ENCODE measurements around the gene LAMTOR3.
"Not testable (repeated sequence)": the region's sequence is repeated elsewhere in the genome, so short reads cannot be mapped to it uniquely, and the experiment has no call there.

LAMTOR3 gene

DNA sequence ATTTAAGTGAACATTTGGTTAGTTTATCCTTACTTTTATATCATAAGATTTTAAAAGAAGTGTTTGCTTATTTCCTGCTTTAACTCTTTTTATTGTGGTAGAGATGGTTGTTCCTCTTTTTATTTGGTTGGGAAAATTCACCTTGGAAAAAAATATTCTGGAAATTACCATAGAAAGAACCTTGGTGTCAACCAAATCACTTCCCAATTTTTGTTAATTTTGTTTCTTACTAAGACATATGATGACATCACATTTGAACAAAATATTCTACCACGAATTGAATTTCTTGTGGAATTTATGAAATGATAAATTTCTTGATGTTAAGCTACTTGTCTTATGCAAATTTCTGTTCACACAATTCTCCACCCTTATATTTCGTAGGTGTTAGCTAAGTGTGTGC, 33.7 kb downstream of the LAMTOR3 start:
- no peak for DNase-seq

DNA sequence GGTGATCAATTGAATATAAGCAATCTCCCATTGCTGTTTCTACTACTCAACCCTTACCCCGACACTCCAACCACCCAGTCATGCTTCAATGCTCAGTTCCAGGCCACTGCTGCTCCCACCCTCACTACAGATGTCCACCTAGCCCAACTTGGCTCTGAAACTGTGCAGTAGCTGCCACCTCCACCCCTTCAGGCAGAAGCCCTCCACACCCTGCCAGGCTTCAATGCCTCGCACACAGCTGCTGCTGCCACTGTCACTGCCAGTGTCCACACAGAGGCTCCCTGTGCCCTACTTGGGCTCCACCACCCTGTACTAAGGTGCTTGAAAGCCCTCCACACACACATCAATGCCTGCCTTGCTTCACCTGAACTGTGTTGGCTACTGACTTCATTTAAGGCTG, 34.6 kb downstream of the LAMTOR3 start:
- DNase-seq, result no peak

DNA sequence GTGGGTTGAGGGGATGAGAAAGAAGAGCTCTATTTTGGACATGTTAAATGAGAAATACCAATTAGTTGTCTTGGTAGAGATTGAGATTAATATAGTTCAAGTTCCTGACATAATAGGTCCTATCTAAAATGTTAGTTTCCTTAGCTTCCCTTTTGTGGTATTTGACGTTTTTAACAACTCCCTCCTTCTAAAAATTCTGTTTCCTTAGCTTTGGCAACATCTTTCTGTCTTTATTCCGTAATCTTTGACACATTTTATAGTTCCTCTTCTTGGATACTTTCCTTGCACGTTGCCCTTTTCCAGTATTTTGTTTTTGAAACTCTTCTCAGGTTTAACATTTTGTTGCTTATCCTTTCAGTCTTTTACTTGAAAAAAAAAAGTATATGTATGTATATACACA, 36.9 kb downstream of the LAMTOR3 start:
- DNase-seq, result no peak

DNA sequence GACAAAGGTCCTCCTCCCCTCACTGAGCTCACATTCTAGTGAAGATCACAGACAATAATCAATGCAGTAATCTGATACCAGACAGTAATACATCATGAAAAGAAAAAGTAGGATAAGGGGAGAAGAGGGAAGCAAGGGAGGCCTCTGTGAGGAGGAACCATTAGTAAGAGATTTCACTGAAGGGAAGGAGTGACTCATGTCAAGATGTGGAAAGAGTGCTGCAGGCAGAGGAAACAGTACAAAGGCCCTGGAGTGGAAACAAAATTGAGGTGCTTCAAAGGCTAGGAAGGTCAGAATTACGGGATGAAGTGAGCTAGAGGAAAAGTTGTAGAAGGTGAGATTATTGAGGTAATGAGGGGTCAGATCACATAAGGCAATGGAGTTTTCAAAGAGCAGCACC, 38.1 kb downstream of the LAMTOR3 start:
- DNase-seq, result no peak

DNA sequence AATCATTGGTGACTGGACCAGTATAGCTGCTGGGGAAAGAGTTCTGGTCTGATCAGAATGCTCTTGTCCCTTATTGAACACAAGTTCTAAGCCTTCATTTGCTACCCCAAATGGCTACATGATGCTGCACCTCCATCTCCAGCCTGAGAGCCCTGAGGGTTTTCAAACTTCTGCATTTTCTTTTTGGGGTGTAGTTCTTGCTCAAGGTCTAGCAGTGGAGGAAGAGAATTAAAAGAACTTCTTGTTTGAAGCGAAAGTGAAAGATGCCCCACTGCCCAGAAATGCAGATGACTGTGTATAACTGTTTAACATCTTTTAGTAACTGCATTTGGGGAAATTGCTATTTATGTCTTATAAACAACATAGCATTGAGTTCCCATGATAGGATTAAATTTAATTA, 38.5 kb downstream of the LAMTOR3 start:
- DNase-seq, result no peak

DNA sequence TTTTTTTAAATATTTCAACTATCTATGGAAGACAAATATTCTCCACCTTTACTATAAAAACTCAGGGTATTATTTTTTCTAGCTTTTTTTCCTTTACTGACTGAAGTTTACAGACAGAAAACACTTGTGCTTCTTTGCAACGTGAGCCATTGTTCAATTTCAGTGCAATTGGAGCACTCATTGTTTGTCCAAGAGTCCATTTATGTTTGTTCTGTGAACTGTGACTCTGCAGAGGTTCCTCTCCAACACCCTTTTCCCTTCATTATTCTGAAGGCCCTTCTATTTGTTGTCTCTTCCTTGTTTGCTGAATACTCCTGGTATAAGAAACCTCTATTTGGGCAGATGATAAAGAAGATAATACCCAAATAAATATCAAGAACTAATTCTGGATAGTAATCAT, 40.2 kb downstream of the LAMTOR3 start:
- DNase-seq, result no peak

DNA sequence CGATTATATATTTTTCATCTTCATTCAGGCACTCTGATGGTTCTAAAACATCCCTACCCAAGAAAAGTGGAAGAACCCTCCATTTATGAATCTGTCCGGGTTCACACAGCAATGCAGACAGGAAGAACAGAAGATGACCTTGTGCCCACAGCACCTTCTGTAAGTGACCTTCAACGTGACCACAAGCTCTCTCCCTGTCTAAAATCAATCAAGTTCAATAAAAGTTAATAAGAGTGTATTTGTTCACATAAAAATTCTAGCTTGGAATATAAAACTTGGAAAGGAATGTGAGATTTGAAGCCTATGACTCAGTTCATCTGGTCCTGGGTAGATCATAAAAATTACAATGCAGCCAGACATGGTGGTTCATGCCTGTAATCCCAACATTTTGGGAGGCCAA, 41.0 kb downstream of the LAMTOR3 start:
- DNase-seq, result no peak

DNA sequence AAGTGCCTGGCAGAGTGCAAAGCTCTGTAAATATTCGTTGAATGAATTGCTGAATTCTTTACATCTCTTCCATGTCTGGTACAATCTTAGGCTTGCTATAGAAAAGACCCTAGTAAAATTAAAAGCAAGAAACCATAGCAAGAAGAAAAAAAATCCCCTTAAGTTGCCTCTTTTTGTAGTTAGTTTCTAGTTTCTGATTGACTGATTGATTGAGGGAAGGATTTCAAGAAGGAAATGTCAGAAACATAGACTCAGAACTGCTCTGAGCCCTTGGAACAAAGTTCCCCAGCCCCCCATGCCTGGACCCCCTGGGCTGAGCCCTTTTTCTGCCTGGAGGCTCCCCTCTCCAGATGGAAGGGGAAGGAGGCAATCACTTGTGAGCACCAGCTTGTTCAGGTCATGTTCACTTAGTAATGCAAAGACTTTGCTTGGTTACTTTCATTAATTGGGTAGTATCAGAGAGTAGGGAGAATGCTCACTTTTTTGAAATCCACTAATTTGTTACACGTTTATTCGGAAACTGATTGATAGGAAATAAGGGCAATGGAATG, 42.0 kb downstream of the LAMTOR3 start:
- DNase-seq, result no peak

DNA sequence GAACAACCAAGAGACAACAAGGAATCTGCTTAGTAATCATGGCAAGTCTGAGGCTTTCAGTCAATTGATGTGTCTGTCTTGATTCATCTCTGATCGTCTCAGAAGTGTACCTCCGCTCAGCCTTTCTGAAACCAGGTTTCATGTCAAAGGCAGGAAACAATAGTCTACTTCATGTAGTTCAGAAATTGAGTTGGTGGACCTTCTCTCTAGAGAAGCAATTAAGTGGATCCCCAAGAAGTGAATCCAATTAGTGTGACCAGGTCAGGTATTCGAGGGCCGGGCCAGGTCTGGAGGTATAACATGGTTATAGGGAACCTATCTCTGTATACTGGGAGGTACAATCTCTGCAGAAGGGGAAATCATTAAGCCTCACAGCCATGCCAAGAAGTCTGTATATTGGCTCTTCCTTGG, 45.6 kb downstream of the LAMTOR3 start:
- DNase-seq, result no peak

DNA sequence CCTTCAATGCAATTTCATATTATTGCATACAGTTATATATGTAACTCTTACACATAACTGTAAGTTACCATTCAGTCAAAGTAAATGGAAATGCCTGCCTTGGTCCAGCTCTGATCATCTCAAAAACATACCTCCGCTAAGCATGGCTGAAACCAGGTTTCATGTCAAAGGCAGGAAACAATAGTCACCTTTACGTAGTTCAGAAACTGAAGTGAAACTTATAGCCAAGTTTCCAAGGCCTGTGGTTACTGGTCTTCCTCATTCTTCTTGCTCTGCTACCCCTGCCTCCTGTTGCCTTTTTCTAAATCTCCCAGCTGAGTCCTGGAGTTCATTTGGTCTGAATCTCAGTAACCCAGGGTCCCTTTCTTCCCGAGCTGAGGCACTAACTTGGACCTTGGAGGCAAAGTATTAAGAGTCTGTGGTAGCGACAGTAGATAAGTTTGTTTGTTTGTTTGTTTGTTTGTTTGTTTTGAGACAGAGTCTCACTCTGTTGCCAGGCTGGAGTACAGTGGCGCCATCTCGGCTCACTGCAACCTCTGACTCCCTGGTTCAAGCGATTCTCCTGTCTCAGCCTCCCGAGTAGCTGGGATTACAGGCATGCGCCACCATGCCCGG, 46.8 kb downstream of the LAMTOR3 start:
- DNase-seq, result no peak

DNA sequence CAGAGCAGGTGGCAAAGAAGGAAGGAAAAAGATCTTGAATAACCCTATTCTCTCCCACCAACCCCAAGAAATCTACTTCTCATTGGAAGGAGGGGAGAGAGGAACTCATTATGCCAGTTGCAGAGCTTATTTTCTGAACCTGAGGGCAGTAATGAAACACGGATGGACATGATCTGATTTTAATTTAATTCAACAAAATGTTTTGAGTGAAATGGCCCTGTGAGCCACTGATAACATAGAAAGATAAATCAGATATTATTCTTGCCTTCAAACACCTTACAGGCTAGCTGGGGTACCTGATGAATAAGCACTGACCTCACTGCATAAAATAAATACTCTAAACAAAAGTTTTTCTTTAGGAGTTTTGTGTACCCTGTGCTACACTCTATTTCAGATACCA, 47.3 kb downstream of the LAMTOR3 start:
- DNase-seq, result no peak

DNA sequence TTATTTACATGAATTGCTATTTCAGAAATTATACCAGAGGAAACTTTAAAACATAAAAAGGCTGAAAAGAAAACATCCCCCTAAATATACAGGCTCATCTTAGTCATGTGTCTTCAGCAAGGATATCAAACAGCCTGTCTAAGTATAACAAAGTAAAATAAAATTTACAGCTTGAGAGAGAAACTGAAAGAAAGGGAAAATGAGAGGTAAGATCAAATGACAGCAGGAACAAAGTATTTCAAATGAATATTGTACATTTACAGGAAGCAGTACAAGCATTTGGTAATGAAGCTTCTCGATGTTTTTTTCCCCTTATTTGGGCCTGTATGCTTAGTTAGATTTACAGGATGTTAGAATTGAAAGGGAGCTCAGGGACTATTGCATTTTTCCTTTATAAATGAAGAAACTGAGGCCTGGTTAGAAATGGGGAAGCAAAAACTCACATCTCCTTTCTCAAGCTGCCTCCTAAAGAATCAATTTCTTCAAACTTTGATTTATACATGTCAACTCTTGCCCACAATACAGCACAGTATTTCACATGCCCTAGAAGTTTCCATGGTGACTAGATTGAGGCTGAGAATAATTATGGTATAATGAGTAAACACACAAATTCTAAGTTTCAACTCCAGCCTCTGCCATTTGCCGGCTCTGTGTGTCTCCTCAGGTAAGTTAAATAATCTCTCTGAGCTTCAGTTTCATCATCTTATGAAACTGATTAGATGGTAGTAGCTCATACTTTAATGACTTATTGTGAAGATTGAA, 48.3 kb downstream of the LAMTOR3 start:
- DNase-seq, result no peak

DNA sequence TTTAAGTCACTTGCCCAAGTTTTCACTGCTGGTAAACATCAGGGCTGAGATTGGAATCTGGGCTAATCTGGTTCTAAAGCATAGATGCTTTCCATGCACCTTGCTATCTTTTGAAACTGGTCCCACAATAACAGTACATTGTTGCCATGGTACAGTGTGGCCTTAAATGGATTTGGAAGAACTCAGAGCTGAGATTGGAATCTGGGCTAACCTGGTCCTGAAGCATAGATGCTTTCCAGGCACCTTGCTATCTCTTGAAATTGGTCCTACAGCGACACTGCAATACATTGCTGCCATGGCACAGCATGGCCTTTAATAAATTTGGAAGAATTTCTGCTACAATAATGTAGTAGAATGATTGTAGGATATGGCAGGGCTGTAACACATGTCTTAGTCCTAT, 49.0 kb downstream of the LAMTOR3 start:
- no peak for DNase-seq

DNA sequence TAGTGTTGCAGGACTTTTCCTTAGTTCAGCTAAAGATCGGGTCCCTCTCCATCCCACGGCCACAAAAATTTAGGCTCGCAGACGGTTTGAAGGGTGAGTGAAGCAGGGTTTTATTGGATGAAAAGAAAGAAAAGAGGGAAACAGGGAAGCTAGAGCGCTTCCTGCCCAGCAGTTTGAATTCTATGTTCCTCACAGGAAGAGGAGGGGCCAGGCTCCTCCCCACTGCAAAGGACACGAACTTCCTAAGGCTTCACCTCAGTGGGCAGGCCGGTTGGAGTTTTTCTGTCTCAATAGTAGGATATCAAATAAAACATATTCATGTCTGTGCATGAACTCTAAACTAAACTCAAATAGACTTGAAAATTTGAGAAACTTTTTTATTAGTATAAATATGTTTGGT, 50.2 kb downstream of the LAMTOR3 start:
- no peak for DNase-seq

DNA sequence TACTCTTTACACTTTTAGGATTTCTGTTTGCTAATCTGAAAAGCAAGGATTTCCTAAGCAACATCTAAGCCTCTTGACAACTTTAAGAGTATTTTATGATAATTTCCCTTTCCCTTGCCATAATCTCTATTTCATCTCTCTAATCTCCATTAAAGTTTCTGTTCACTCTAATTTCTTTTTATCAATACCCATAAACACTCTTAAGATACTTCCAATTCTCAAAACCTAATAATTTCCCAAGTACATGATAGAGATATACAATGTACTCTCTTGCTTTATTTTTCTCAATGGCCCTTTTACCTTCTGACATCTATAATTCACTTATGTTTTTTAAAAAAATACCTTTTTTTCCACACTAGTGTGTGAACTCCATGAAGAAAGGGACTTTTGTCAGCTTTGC, 50.8 kb downstream of the LAMTOR3 start:
- DNase-seq, result no peak

DNA sequence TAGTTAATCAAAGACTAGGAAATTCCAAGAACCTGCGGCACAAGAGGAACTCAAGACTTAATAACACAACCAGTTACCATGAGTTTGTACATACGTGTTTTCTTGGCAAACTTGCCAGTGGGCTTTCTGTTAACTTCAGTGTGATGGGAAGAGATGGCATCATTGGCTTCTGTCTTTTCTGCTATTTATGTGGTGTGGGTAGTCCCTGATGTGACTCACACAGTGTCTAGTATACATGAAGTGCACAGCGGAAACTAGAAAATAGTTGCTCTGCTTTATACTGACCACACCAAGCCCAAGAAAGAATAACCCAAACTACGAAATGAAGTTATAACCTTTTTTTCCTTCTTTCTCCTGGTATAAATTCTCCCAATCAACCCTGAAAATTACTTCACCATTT, 53.1 kb downstream of the LAMTOR3 start:
- DNase-seq, result no peak

DNA sequence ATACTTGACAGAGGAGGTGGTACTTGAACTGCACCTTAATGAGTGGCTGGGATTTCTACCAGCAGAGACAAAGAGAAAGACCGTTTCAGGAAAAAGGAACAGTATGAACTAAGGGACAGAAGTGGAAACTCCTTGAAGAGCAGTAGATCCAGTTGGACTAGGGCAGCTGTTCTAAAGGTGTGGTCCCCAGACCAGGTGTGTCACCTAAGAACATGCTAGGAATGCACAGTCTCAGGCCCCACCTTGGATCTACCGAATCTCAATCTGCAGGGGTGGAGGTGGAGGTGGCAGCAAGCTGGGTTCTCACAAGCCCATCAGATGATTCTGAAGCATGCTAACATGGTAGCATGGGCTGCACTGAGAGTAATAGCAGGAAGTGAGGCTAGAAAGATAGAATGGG, 55.3 kb downstream of the LAMTOR3 start:
- no peak for DNase-seq

DNA sequence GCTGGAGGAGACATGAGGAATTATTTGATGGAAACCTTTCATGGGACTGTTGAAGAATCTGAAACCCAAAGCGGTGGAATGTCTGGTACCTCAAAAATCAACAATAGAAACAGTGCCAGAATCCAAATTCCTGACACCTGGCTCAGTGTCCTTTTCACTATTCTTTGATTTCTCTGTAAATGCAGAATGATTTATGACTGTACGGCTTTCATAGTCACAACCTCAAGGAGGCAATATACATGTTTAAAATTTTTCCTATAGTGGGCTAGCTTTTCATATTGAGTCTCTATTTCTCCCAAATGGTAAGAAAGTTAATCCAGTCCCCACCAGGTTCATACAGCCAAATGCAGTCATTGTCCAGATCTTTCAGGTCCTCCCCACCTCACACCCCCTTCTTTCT, 58.3 kb downstream of the LAMTOR3 start:
- DNase-seq, result no peak

DNA sequence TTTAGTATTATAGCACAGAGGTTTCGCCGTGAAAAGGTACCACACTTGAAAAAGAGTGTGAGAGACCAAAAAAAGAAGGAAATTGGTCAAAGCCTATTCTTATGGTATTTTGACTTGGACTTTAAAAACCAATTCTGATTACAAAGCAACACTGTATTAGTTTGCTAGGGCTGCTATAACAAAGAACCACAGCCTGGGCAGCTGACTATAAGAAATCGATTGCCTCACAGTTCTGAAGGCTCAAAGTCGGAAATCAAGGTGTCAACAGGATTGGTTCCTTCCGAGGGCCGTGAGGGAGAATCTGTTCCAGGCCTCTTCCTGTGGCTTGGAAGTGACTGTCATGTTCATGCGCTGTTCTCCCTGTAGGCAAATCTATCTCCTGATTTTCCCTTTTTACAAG, 59.7 kb downstream of the LAMTOR3 start:
- no peak for DNase-seq

DNA sequence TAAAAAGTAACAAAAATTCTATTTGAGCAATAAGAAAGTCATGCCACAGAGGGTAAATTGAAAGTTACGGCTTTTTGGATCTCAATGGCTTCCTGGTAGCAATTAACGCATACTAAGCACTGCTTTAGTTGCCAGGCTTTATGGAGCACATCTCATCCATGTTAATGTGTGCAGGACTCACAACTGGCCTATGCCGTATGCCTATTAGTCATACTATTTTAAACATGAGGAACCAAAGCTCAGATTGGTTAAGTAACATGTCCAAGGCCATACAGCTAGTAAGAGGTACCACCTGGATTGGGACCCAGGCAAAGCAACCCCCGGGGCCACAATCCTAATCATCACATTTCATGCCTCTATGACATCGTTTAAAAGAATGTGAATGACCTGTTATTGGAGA, 60.5 kb downstream of the LAMTOR3 start:
- no peak for DNase-seq

DNA sequence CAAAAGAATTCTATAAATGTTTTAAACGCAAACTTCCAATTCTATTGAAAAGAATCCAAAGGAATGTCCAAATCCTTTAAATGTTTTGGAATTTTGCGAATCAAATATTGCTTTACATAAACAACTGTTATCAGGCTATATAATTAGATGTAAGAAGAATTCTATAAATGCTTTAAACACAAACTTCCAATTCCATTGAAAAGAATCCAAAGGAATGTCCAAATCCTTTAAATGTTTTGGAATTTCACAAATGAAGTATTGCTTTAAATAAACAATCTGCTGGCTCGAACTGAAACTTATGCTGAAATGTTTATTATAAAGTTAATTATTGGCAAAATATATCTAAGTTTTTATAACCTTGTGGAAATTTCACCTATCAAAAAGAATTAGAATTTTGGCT, 61.5 kb downstream of the LAMTOR3 start:
- DNase-seq, result no peak

DNA sequence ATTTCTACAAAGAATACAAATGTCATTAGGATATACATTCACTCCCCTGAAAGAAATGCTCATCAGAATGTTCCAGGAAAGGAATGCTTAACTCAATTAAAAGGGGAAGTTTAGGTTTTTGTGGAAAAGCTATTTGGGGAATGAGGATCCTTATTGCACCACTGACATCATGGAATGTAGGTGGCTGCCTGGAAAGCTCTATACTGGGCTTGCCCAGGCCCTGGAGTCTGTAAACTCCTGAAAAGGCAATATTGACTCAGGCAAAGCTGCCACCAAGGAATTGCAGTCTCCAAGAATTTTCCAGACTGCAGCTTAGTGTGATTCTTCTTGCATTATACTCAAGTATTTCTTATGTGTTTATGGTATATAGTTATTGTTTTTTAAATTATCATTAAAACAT, 61.9 kb downstream of the LAMTOR3 start:
- no peak for DNase-seq

DNA sequence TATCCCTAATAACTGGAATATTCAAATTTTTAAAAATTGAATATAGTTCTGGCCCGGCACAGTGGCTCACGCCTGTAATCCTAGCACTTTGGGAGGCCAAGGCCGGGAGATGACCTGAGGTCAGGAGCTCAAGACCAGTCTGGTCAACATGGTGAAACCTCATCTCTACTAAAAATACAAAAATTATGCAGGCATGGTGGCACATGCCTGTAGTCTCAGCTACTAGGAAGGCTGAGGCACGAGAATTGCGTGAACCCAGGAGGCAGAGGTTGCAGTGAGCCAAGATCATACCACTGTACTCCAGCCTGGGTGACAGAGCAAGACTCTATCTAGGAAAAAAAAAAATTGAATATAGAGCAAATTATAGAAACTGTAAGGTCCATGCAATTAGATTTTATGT, 64.2 kb downstream of the LAMTOR3 start:
- DNase-seq, result not testable (repeated sequence)

DNA sequence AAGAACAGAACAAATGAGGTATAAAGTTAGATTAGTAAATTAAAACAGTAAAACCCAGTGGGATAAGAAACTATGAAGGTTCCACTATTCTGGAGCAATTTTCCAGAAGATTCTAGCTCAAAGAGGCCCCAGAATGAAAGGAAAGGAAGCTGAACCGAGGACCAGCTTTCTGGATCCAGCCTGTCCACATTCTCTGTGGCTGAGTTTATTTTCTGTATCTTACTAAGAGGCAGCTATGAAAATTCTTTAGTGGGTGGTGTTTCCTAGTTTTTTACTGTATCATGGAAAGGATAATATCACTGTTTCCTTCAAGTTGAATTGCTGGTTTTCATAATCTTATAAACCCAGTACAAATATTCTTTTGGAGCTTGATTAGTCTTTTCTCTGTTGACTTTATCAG, 65.8 kb downstream of the LAMTOR3 start:
- no peak for DNase-seq
